IMR-90 (cell line): ENCODE measurements around the gene CCR5AS.

Source experiments
- ATAC-seq: fragments of 200-7000 bp; cut with Tn5 transposase; 2 replicates; pipeline ENCODE4 v1.9.1; 2020; ENCODE audit warnings: low read depth, mild to moderate bottlenecking, moderate library complexity
- BruUV-seq: library from RNA; stranded (reverse); fragments of 400-500 nt; replicated peaks from 2 replicates; lab custom pipeline; 2021; lab: Mats Ljungman, UMichigan
- CTCF ChIA-PET: fragments of 300-600 bp; formaldehyde crosslinking; extraction: SDS; loops from one replicate; lab custom pipeline; 2021; ENCODE audit warnings: antibody characterized with exemption; lab: Yijun Ruan, JAX
- POLR2A ChIA-PET: fragments of 300-600 bp; sonication (Branson Sonifier 250); formaldehyde crosslinking; loops from one replicate; lab custom pipeline; 2022; ENCODE audit warnings: antibody characterized with exemption; ENCODE audit not compliant: unreplicated experiment; lab: Charles Lee
- DNase-seq: peaks from one replicate; pipeline ENCODE4 v3.0.0; 2013
- H2AFZ ChIP-seq: replicated peaks from 2 replicates; pipeline ENCODE3; 2013; ENCODE audit warnings: low read length, mild to moderate bottlenecking; ENCODE audit not compliant: poor library complexity
- H2AK5ac ChIP-seq: 2 replicates; pipeline ENCODE4 v1.6.1; 2013; ENCODE audit warnings: low read depth, low read length, inconsistent platforms
- H2AK9ac ChIP-seq: replicated peaks from 2 replicates; pipeline ENCODE3; 2013; ENCODE audit warnings: mild to moderate bottlenecking, low read depth, low read length, moderate library complexity; ENCODE audit not compliant: poor library complexity
- H2BK120ac ChIP-seq: 2 replicates; pipeline ENCODE4 v1.6.1; 2013; ENCODE audit warnings: low read depth, low read length, inconsistent platforms
- H2BK15ac ChIP-seq: 3 replicates; pipeline ENCODE4 v1.6.1; 2013; ENCODE audit warnings: low read depth, low read length, inconsistent platforms
- H2BK20ac ChIP-seq: 2 replicates; pipeline ENCODE4 v1.6.1; 2013; ENCODE audit warnings: low read depth, mild to moderate bottlenecking, inconsistent platforms, low read length, moderate library complexity
- H2BK5ac ChIP-seq: 2 replicates; pipeline ENCODE4 v1.6.1; 2013; ENCODE audit warnings: mild to moderate bottlenecking, low read depth, low read length, inconsistent platforms; ENCODE audit not compliant: poor library complexity, severe bottlenecking
- H3K14ac ChIP-seq: replicated peaks from 2 replicates; pipeline ENCODE4 v1.6.1; 2013; ENCODE audit warnings: low read depth, low read length, inconsistent platforms
- H3K18ac ChIP-seq: 2 replicates; pipeline ENCODE4 v1.6.1; 2013; ENCODE audit warnings: low read depth, low read length, control low read depth
- H3K23ac ChIP-seq: 2 replicates; pipeline ENCODE4 v1.6.1; 2013; ENCODE audit warnings: low read depth, low read length, inconsistent platforms
- H3K27ac ChIP-seq: 2 replicates; pipeline ENCODE4 v1.5.1; 2013; ENCODE audit warnings: mild to moderate bottlenecking, control low read depth, low read length; ENCODE audit not compliant: insufficient read depth
- H3K27me3 ChIP-seq: 2 replicates; pipeline ENCODE4 v1.6.1; 2013; ENCODE audit warnings: low read length; ENCODE audit not compliant: control insufficient read depth, insufficient read depth
- H3K36me3 ChIP-seq: 2 replicates; pipeline ENCODE4 v1.6.1; 2013; ENCODE audit warnings: low read length, mixed read lengths; ENCODE audit not compliant: control insufficient read depth, insufficient read depth
- H3K4ac ChIP-seq: 2 replicates; pipeline ENCODE4 v1.6.1; 2013; ENCODE audit warnings: low read depth, low read length, inconsistent platforms
- H3K4me1 ChIP-seq: 2 replicates; pipeline ENCODE4 v1.6.1; 2013; ENCODE audit warnings: low read length, mixed read lengths; ENCODE audit not compliant: control insufficient read depth, insufficient read depth
- H3K4me2 ChIP-seq: 2 replicates; pipeline ENCODE4 v1.6.1; 2013; ENCODE audit warnings: low read depth, mild to moderate bottlenecking, control low read depth, low read length, moderate library complexity
- H3K4me3 ChIP-seq: 2 replicates; pipeline ENCODE4 v1.5.1; 2013; ENCODE audit warnings: low read depth, mild to moderate bottlenecking, control low read depth, low read length, moderate library complexity; ENCODE audit not compliant: insufficient read depth
- H3K56ac ChIP-seq: 2 replicates; pipeline ENCODE4 v1.6.1; 2013; ENCODE audit warnings: low read length, inconsistent platforms; ENCODE audit not compliant: insufficient read depth; ENCODE audit errors: extremely low read depth
- H3K79me1 ChIP-seq, 2 experiments: 2 replicates each; pipeline ENCODE4 v1.6.1; 2013; ENCODE audit warnings: low read length in 2 of 2, inconsistent platforms in 1 of 2, low read depth in 1 of 2
- H3K9ac ChIP-seq: 2 replicates; pipeline ENCODE4 v1.6.1; 2013; ENCODE audit warnings: low read depth, low read length, control low read depth
- H3K9me1 ChIP-seq: 2 replicates; pipeline ENCODE4 v1.6.1; 2013; ENCODE audit warnings: low read length, inconsistent platforms; ENCODE audit not compliant: insufficient read depth
- H3K9me3 ChIP-seq: 2 replicates; pipeline ENCODE4 v1.6.1; 2013; ENCODE audit warnings: low read length; ENCODE audit not compliant: control insufficient read depth, insufficient read depth
- H4K20me1 ChIP-seq: 2 replicates; pipeline ENCODE4 v1.6.1; 2013; ENCODE audit warnings: low read length, inconsistent platforms; ENCODE audit not compliant: insufficient read depth
- H4K5ac ChIP-seq: 2 replicates; pipeline ENCODE4 v1.6.1; 2013; ENCODE audit warnings: mild to moderate bottlenecking, low read depth, low read length, control low read depth
- H4K8ac ChIP-seq, 2 experiments: 2 replicates each; pipeline ENCODE4 v1.6.1; 2013; ENCODE audit warnings: low read depth in 2 of 2, low read length in 2 of 2, control low read depth in 1 of 2, inconsistent platforms in 1 of 2
- H4K91ac ChIP-seq: 2 replicates; pipeline ENCODE4 v1.6.1; 2013; ENCODE audit warnings: low read depth, low read length, inconsistent platforms; ENCODE audit not compliant: insufficient read depth
- BHLHE40 ChIP-seq: fragments of 150-350 bp; IDR thresholded peaks from 2 replicates; pipeline ENCODE4 v1.6.1; 2016; ENCODE audit warnings: mild to moderate bottlenecking, low read depth, low read length
- CHD1 ChIP-seq: IDR thresholded peaks from 2 replicates; pipeline ENCODE4 v1.6.1; 2012; ENCODE audit warnings: low read depth, low read length, improper control_type of control experiment
- FOS ChIP-seq: fragments of 150-350 bp; IDR thresholded peaks from 2 replicates; pipeline ENCODE4 v1.6.1; 2016; ENCODE audit warnings: low read depth, low read length
- MAZ ChIP-seq: IDR thresholded peaks from 2 replicates; pipeline ENCODE4 v1.6.1; 2012; ENCODE audit warnings: low read depth, mild to moderate bottlenecking, low read length, improper control_type of control experiment, moderate library complexity, borderline replicate concordance
- MXI1 ChIP-seq: IDR thresholded peaks from 2 replicates; pipeline ENCODE4 v1.6.1; 2012; ENCODE audit warnings: low read depth, mild to moderate bottlenecking, low read length, moderate library complexity, borderline replicate concordance
- RAD21 ChIP-seq: IDR thresholded peaks from 2 replicates; pipeline ENCODE4 v1.6.1; 2012; ENCODE audit warnings: low read length, improper control_type of control experiment
- RCOR1 ChIP-seq: IDR thresholded peaks from 2 replicates; pipeline ENCODE4 v1.6.1; 2012; ENCODE audit warnings: mild to moderate bottlenecking, low read length, improper control_type of control experiment; ENCODE audit not compliant: insufficient replicate concordance
- RFX5 ChIP-seq: IDR thresholded peaks from 2 replicates; pipeline ENCODE4 v1.8.0; 2012; ENCODE audit warnings: low read depth, mild to moderate bottlenecking, low read length, moderate library complexity
- SMC3 ChIP-seq: fragments of 150-350 bp; IDR thresholded peaks from 2 replicates; pipeline ENCODE4 v1.6.1; 2016; ENCODE audit warnings: low read depth, mild to moderate bottlenecking, antibody characterized with exemption, low read length, moderate library complexity
- WGBS, 2 experiments: methylation state at CpG; one replicate each; pipeline versions ENCODE4 v1.1.5 to v1.1.7; 2013; ENCODE audit warnings: missing lambda C conversion rate in 2 of 2; ENCODE audit not compliant: insufficient read length in 1 of 2; ENCODE audit errors: extremely low coverage in 2 of 2; 5-methylcytosine and 5-hydroxymethylcytosine counted together
- dilution Hi-C: fragments of 300-500 bp; cut with HindIII; formaldehyde crosslinking; loops from one replicate; pipeline ENCODE4 v1.14.3; 2018; ENCODE audit warnings: low sequenced_read_pairs; ENCODE audit not compliant: unreplicated experiment
- in situ Hi-C: fragments of 300-500 bp; cut with MboI; formaldehyde crosslinking; loops from 3 replicates; pipeline ENCODE4 v1.14.3; 2019; ENCODE audit warnings: low sequenced_read_pairs, inconsistent platforms, mixed read lengths
- intact Hi-C: fragments of 100-400 bp; cut with micrococcal nuclease; formaldehyde crosslinking; loops from 2 replicates; pipeline ENCODE4 v1.10.0; 2022
- TF ChIP-seq, protein P1 (sequence below): conservative IDR thresholded peaks from 2 replicates; pipeline ENCODE4 v1.5.1; 2012; ENCODE audit warnings: mild to moderate bottlenecking, low read depth, low read length, improper control_type of control experiment

CCR5AS gene

DNA sequence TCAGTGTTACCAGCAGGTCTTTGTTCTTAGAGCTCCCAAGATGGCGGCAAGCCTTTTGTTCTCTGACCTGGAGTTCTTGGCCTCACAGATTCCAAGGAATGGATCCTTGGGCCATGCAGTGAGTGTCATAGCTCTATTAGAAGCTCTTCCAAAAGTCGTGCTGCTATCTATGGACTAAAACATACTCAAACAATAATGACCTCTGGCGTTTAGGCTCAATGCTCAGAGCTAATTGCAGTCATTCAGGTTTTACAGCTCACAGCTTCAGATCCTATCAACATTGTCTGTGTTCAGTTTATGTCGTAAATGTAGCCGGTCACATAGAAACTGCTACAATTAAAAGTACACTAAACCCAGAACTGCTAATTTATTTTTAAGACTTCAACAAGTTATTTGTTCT lies 22.4 kb upstream of the CCR5AS start:
- H3K9ac ChIP-seq = no peak overlapping the region
- H2BK15ac ChIP-seq = no peak overlapping the region
- 65% methylated on average over 3 of the region's 5 CpGs; no CpG with 5 or more reads in 1 of the 2 experiments for WGBS, 2 experiments
- ATAC-seq (no peak), DNase-seq (no peak)
- no peak overlapping the region for H3K18ac ChIP-seq
- BruUV-seq = no TSS peak
- H3K9me1 ChIP-seq = no peaks in the 10 kb centered on the region
- no peak overlapping the region for H3K14ac ChIP-seq
- no peaks in the 10 kb centered on the region for H3K36me3 ChIP-seq
- CTCF ChIA-PET = interaction anchor here (0.7 kb wide), 1 partner anchor 9 kb away, joined by 3 read pairs; no protein-coding TSS in a partner anchor
- H2BK5ac ChIP-seq = no peak overlapping the region
- no peaks in the 10 kb centered on the region for H4K20me1 ChIP-seq
- no peak overlapping the region for H4K91ac ChIP-seq
- H3K4ac ChIP-seq = no peak overlapping the region
- H2AK9ac ChIP-seq = no peak overlapping the region
- POLR2A ChIA-PET = no interaction called here
- H2BK120ac ChIP-seq = no peak overlapping the region
- no peak overlapping the region for H2AFZ ChIP-seq
- H3K23ac ChIP-seq = no peak overlapping the region
- no peak overlapping the region for H3K27ac ChIP-seq
- H3K4me2 ChIP-seq = no peak overlapping the region
- H2BK20ac ChIP-seq = no peak overlapping the region
- dilution Hi-C loops = no loop called here
- peaks cover 11% of the 10 kb centered on the region for H3K27me3 ChIP-seq
- no peak overlapping the region for H3K4me3 ChIP-seq
- H4K8ac ChIP-seq = no peak overlapping the region
- H4K5ac ChIP-seq = no peak overlapping the region
- in situ Hi-C loops = no loop called here
- H2AK5ac ChIP-seq = no peak overlapping the region
- TF ChIP-seq MAZ (no peak), CHD1 (no peak), MXI1 (no peak), BHLHE40 (no peak), FOS (no peak), RCOR1 (no peak), SMC3 (no peak), RFX5 (no peak), RAD21 (no peak)
- TF ChIP-seq, protein P1, sequence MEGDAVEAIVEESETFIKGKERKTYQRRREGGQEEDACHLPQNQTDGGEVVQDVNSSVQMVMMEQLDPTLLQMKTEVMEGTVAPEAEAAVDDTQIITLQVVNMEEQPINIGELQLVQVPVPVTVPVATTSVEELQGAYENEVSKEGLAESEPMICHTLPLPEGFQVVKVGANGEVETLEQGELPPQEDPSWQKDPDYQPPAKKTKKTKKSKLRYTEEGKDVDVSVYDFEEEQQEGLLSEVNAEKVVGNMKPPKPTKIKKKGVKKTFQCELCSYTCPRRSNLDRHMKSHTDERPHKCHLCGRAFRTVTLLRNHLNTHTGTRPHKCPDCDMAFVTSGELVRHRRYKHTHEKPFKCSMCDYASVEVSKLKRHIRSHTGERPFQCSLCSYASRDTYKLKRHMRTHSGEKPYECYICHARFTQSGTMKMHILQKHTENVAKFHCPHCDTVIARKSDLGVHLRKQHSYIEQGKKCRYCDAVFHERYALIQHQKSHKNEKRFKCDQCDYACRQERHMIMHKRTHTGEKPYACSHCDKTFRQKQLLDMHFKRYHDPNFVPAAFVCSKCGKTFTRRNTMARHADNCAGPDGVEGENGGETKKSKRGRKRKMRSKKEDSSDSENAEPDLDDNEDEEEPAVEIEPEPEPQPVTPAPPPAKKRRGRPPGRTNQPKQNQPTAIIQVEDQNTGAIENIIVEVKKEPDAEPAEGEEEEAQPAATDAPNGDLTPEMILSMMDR = no peak
- H3K9me3 ChIP-seq = no peaks in the 10 kb centered on the region
- no peaks in the 10 kb centered on the region for H3K79me1 ChIP-seq
- intact Hi-C loops = loop anchor here (5.0 kb wide), 1 partner anchor 342 kb away; no protein-coding TSS in a partner anchor
- no peaks in the 10 kb centered on the region for H3K4me1 ChIP-seq
- no peak overlapping the region for H3K56ac ChIP-seq
